Measurements from ENCODE around the gene PPT2. TPM values are rescaled to one million over a fixed set of nuclear protein-coding genes. Genes with fewer than 3 reads are reported as not detected.

The PPT2 gene
- total and polyA plus RNA-seq, 2 of the 13 experiments (the other 11 are each of a cell fraction or from before 2014, with no cell fraction given) = 39.2 to 61.8 TPM

DNA sequence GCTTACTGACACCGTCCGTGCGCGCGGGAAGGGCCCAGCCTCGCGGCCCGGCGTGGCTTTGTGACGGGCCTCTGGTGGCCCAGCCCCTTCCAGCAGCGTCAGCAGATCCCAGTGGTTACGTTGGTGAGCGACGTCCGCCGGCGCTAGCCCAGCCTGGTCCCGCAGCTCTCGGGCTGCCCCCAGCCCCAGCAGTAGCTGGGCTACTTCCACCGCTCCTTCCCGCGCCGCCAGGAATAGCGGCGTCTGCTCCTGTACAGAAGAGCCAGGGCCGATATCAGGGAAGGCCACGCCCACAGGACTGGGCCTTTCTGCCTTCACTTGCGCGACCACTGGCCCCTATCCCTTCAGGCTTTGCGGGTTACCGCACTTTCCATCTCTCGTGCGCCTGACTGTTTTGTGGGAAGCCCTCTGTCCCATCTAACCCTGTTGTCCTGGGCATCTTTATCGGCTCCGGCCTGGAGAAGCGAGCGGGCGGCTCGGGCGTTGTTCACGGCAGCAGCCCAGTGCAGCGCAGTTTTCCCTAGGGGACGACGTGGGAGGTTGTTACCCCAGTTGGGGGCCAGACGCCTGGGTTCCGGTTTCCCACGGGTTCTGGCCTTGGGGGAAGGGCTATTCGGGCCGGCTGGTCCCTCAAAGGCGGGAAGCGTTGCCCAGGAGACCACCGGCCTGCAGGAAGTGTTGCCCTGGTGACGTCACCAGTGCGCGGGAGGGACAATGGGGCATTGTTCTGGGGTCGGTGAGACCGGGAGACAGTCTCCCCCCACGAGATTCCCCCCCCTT lies 42.2 kb downstream of the PPT2 start (continued):
- TF ChIP-seq, protein P1, sequence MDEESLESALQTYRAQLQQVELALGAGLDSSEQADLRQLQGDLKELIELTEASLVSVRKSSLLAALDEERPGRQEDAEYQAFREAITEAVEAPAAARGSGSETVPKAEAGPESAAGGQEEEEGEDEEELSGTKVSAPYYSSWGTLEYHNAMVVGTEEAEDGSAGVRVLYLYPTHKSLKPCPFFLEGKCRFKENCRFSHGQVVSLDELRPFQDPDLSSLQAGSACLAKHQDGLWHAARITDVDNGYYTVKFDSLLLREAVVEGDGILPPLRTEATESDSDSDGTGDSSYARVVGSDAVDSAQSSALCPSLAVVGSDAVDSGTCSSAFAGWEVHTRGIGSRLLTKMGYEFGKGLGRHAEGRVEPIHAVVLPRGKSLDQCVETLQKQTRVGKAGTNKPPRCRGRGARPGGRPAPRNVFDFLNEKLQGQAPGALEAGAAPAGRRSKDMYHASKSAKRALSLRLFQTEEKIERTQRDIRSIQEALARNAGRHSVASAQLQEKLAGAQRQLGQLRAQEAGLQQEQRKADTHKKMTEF (CRISPR knock-in tag; IDR thresholded peaks at IDR 0.05) = peak; percentile 92
- TF ChIP-seq, protein P2, sequence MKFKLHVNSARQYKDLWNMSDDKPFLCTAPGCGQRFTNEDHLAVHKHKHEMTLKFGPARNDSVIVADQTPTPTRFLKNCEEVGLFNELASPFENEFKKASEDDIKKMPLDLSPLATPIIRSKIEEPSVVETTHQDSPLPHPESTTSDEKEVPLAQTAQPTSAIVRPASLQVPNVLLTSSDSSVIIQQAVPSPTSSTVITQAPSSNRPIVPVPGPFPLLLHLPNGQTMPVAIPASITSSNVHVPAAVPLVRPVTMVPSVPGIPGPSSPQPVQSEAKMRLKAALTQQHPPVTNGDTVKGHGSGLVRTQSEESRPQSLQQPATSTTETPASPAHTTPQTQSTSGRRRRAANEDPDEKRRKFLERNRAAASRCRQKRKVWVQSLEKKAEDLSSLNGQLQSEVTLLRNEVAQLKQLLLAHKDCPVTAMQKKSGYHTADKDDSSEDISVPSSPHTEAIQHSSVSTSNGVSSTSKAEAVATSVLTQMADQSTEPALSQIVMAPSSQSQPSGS (CRISPR knock-in tag; IDR thresholded peaks at IDR 0.05) = peak; percentile 81
- TF ChIP-seq GABPB1 (CRISPR knock-in tag; IDR thresholded peaks at IDR 0.05) = peak; percentile 90
- TF ChIP-seq HDAC6 (IDR thresholded peaks at IDR 0.05; ENCODE audit: low read depth, low read length) = no peak
- peak; percentile 81 for TF ChIP-seq TBX2 (CRISPR knock-in tag; IDR thresholded peaks at IDR 0.05; ENCODE audit: borderline replicate concordance)
- TF ChIP-seq ZNF230 (CRISPR knock-in tag; IDR thresholded peaks at IDR 0.05) = peak; percentile 76; the same call in 1 of the 2 replicates
- TF ChIP-seq ZNF75D (CRISPR knock-in tag; IDR thresholded peaks at IDR 0.05; ENCODE audit: borderline replicate concordance) = no peak
- TF ChIP-seq NCOA1 (CRISPR knock-in tag; IDR thresholded peaks at IDR 0.05) = no peak; the same call in 1 of the 2 replicates
- no peak for TF ChIP-seq SMAD9 (CRISPR knock-in tag; IDR thresholded peaks at IDR 0.05)
- TF ChIP-seq NONO (IDR thresholded peaks at IDR 0.05) = no peak
- peak; percentile 93 for TF ChIP-seq NONO (CRISPR knock-in tag; conservative IDR thresholded peaks at IDR 0.05)
- TF ChIP-seq ATAD3A (CRISPR knock-in tag; IDR thresholded peaks at IDR 0.05) = no peak
- TF ChIP-seq ZKSCAN5 (CRISPR knock-in tag; IDR thresholded peaks at IDR 0.05) = no peak; the same call in 1 of the 2 replicates
- TF ChIP-seq ZNF17 (CRISPR knock-in tag; IDR thresholded peaks at IDR 0.05) = no peak
- TF ChIP-seq ZNF891 (CRISPR knock-in tag; IDR thresholded peaks at IDR 0.05) = peak; percentile 99
- no peak; the same call in none of the 2 replicates for TF ChIP-seq JUN (CRISPR knock-in tag; IDR thresholded peaks at IDR 0.05)
- TF ChIP-seq ZFYVE20 (CRISPR knock-in tag; IDR thresholded peaks at IDR 0.05; ENCODE audit: borderline replicate concordance, low read depth) = no peak
- peak; percentile 83 for TF ChIP-seq ZFP90 (CRISPR knock-in tag; IDR thresholded peaks at IDR 0.05; ENCODE audit: borderline replicate concordance)
- no peak for TF ChIP-seq ZMYM2 (CRISPR knock-in tag; IDR thresholded peaks at IDR 0.05)
- peak; percentile 72; the same call in 1 of the 2 replicates for TF ChIP-seq ZSCAN9 (CRISPR knock-in tag; IDR thresholded peaks at IDR 0.05; ENCODE audit: borderline replicate concordance)
- no peak for TF ChIP-seq ADNP (CRISPR knock-in tag; IDR thresholded peaks at IDR 0.05)
- TF ChIP-seq, protein P3, sequence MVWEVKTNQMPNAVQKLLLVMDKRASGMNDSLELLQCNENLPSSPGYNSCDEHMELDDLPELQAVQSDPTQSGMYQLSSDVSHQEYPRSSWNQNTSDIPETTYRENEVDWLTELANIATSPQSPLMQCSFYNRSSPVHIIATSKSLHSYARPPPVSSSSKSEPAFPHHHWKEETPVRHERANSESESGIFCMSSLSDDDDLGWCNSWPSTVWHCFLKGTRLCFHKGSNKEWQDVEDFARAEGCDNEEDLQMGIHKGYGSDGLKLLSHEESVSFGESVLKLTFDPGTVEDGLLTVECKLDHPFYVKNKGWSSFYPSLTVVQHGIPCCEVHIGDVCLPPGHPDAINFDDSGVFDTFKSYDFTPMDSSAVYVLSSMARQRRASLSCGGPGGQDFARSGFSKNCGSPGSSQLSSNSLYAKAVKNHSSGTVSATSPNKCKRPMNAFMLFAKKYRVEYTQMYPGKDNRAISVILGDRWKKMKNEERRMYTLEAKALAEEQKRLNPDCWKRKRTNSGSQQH (CRISPR knock-in tag; IDR thresholded peaks at IDR 0.05; ENCODE audit: low read depth) = peak; percentile 49; the same call in 1 of the 2 replicates
- no peak; the same call in 1 of the 2 replicates for TF ChIP-seq ETV6 (CRISPR knock-in tag; conservative IDR thresholded peaks at IDR 0.05)
- TF ChIP-seq, protein P4, sequence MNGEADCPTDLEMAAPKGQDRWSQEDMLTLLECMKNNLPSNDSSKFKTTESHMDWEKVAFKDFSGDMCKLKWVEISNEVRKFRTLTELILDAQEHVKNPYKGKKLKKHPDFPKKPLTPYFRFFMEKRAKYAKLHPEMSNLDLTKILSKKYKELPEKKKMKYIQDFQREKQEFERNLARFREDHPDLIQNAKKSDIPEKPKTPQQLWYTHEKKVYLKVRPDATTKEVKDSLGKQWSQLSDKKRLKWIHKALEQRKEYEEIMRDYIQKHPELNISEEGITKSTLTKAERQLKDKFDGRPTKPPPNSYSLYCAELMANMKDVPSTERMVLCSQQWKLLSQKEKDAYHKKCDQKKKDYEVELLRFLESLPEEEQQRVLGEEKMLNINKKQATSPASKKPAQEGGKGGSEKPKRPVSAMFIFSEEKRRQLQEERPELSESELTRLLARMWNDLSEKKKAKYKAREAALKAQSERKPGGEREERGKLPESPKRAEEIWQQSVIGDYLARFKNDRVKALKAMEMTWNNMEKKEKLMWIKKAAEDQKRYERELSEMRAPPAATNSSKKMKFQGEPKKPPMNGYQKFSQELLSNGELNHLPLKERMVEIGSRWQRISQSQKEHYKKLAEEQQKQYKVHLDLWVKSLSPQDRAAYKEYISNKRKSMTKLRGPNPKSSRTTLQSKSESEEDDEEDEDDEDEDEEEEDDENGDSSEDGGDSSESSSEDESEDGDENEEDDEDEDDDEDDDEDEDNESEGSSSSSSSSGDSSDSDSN (CRISPR knock-in tag; IDR thresholded peaks at IDR 0.05) = peak; percentile 72
- peak; percentile 76; the same call in 1 of the 2 replicates for TF ChIP-seq JDP2 (CRISPR knock-in tag; IDR thresholded peaks at IDR 0.05; ENCODE audit: borderline replicate concordance)
